Neural progenitor cell (in vitro differentiated cells): ENCODE data around the gene TNIP1.

Experiments
- CTCF ChIP-seq: fragments of 200-600 bp; sonication (generic); IDR thresholded peaks from 2 replicates; pipeline ENCODE4 v1.5.1; 2017; ENCODE audit warnings: antibody characterized with exemption, mild to moderate bottlenecking
- EZH2 ChIP-seq: fragments of 200-600 bp; sonication (generic); IDR thresholded peaks from 2 replicates; pipeline ENCODE4 v1.6.1; 2017; ENCODE audit warnings: antibody characterized with exemption, mild to moderate bottlenecking, moderate library complexity
- EZH2phosphoT487 ChIP-seq: fragments of 200-600 bp; sonication (generic); IDR thresholded peaks from 2 replicates; pipeline ENCODE4 v1.6.1; 2017; ENCODE audit warnings: antibody characterized with exemption

GRCh38 chr5:151001436-151001835 lies 79.4 kb downstream of the TNIP1 start:
- TF ChIP-seq CTCF (no peak), EZH2 (no peak), EZH2phosphoT487 (no peak)
